ENCODE measurements around the gene PPIA.

GRCh38 chr7:44802418-44803025, 6.0 kb downstream of the PPIA start:
- TF ChIP-seq MEF2A (IDR thresholded peaks at IDR 0.05; ENCODE audit: borderline replicate concordance, low read depth) = no peak
- no peak for TF ChIP-seq CTCF (IDR thresholded peaks at IDR 0.05)
- peak; percentile 37; the same call in 1 of the 2 replicates for TF ChIP-seq POLR2AphosphoS5 (IDR thresholded peaks at IDR 0.05; ENCODE audit: low read depth, low read length)
